GM12891 (cell line): ENCODE data around the gene NYAP2.

ENCODE experiments used
- DNase-seq: peaks from one replicate; pipeline ENCODE4 v3.0.0; 2011; ENCODE audit warnings: low spot score; ENCODE audit not compliant: insufficient read length
- FAIRE-seq: peaks from 2 replicates; lab custom pipeline; 2011; peaks lifted over from hg19 to GRCh38; lab: Jason Lieb, UNC
- PAX5 ChIP-seq: IDR thresholded peaks from 2 replicates; pipeline ENCODE4 v1.6.1; 2011; ENCODE audit warnings: low read length, moderate library complexity, mild to moderate bottlenecking; ENCODE audit not compliant: insufficient read depth, severe bottlenecking
- POLR2A ChIP-seq: IDR thresholded peaks from 2 replicates; pipeline ENCODE4 v1.6.1; 2011; ENCODE audit warnings: low read depth, low read length, control low read depth
- POLR2AphosphoS5 ChIP-seq: IDR thresholded peaks from 2 replicates; pipeline ENCODE4 v1.6.1; 2011; ENCODE audit warnings: low read depth, low read length, control low read depth
- POU2F2 ChIP-seq: IDR thresholded peaks from 2 replicates; pipeline ENCODE4 v1.6.1; 2011; ENCODE audit warnings: low read depth, mild to moderate bottlenecking, control low read depth, low read length, moderate library complexity
- SPI1 ChIP-seq: IDR thresholded peaks from 2 replicates; pipeline ENCODE4 v1.6.1; 2011; ENCODE audit warnings: low read depth, low read length, control low read depth
- TAF1 ChIP-seq: IDR thresholded peaks from 2 replicates; pipeline ENCODE4 v1.6.1; 2011; ENCODE audit warnings: low read depth, low read length, control low read depth

The NYAP2 gene

GRCh38 chr2:225649274-225649673 is 249.8 kb downstream of the NYAP2 start:
- DNase-seq = no peak
- no peak for TF ChIP-seq POLR2A
- no peak for TF ChIP-seq TAF1
- TF ChIP-seq POU2F2 = no peak
- no peak for TF ChIP-seq POLR2AphosphoS5
- no peak for FAIRE-seq

DNA sequence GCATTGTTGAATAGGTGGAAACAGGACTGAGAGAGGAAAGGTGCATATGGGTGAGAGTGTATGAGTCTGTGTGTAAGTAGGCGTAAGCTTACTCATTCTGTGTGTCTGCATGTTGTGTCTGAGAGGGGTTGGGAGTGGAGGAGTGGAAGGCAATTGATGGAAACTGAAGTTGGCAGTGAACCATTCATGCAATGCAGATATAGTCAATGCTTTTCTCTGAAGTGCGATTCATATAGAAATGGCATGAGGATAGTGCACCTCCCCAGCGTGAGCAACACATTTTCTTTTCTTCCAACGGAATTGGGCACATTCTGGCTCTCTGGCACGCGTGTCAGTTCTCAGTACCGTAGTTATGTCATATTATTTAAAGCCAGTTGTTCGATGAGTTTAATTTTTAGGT is 250.5 kb downstream of the NYAP2 start:
- DNase-seq (no peak), FAIRE-seq (no peak)
- TF ChIP-seq POLR2AphosphoS5 = no peak
- TF ChIP-seq TAF1 = no peak
- TF ChIP-seq POU2F2 = no peak
- no peak for TF ChIP-seq PAX5
- TF ChIP-seq SPI1 = no peak
- TF ChIP-seq POLR2A = no peak

DNA sequence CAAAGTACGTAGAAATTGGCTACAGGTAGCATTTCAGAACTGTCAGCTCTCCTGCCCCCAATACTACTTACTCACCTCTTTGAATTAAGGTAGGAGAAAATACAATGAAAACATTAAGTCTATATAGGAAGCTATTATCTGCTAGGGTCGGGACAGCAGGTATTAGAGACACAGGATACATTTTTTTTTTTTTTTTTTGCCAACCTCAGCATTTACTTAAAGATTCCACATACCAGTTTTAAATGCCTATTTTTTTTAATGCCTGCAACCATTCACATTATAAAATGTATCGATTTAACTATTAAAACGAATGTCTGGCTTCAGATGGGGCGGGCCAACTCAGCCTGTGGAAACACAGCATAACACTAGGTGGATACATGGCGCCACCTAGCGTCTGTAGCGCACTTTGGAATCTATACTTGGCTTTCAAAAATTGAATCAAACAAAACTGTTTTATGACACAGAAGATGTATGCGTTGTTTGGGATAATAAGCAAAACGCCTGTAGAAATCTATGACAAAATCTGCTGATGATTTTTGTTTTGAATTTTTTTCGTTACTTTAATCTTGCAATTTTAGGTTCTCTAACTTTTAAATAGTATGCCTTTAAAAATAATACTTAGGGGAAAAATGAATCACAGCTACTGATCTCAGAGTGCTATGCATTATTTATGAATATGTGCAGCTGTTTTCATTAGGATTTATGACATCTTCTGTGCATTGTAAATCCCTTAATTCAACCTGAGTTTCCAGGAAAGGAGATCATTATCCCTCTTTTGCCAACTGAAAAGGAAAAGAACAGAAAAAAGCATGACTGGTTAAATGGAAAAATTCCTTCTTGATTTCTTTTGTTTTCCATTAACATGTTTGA is 261.0 kb downstream of the NYAP2 start:
- TF ChIP-seq POLR2AphosphoS5 (no peak), POLR2A (no peak), TAF1 (no peak), PAX5 (no peak), POU2F2 (no peak), SPI1 (no peak)
- FAIRE-seq = peak; percentile 71

DNA sequence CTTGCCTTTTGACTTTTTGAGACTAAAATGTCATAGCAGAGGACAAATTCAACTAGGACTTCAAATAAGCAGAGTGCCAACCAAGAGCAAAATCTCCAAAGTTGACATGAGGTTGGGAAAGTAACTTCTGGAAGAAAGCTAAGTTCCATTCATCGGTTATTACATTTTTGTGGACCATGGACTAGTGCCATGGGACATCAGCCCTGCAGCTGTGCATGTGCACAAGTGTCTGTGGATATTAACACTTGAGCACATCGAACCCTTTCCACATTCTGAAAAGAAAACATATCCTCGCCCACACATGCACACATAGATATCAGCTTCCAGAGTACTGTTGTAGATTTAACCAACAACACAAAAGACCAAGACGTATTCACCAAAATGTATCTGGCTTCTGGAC is 262.6 kb downstream of the NYAP2 start:
- no peak for DNase-seq
- FAIRE-seq = no peak
- no peak for TF ChIP-seq TAF1
- no peak for TF ChIP-seq SPI1
- TF ChIP-seq PAX5 = no peak
- no peak for TF ChIP-seq POLR2AphosphoS5
- TF ChIP-seq POLR2A = no peak
- TF ChIP-seq POU2F2 = no peak

More for the DNA sequence above, 261.0 kb downstream of the NYAP2 start:
- DNase-seq = peak; percentile 14

GRCh38 chr2:225667445-225667844 is 267.9 kb downstream of the NYAP2 start:
- TF ChIP-seq TAF1 = no peak
- TF ChIP-seq POU2F2 = no peak
- no peak for TF ChIP-seq POLR2A
- TF ChIP-seq POLR2AphosphoS5 = no peak
- TF ChIP-seq PAX5 = no peak
- TF ChIP-seq SPI1 = no peak
- FAIRE-seq (no peak), DNase-seq (no peak)

DNA sequence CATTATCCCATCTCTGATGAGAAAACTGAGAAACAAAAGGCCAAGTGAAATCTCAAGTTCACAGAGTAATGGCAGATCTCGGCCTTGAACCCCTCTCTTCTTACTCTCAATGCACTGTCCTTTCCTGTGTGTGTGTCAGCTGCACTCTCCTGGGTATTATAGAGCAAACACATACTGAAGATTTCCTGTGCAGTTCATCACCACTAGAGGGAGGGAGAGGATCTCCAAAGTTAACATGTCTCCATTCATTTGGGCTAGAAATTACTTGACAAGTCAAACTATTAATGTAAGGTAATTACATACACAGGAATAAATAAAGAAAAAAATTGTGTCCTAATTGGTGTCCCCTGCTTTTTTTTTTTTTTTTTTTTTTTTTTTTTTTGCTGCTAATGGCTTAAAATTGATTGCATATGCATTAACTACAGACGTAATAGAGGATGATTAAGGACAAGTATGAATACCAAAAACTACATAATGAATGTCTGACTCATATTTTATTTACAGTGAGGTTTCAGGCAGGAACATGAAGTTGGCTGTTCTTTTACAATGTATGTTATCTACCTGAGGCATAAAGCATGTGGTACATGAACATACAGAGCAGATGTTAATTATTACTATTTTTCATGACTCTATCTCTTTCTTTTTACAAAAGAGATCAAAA is 269.2 kb downstream of the NYAP2 start:
- TF ChIP-seq POLR2AphosphoS5 (no peak), POU2F2 (no peak), TAF1 (no peak), PAX5 (no peak), SPI1 (no peak), POLR2A (no peak)
- DNase-seq (peak; percentile 25), FAIRE-seq (peak; percentile 74)

GRCh38 chr2:225670111-225670974 is 270.8 kb downstream of the NYAP2 start:
- FAIRE-seq = no peak
- TF ChIP-seq SPI1 (no peak), PAX5 (no peak), TAF1 (no peak), POLR2A (no peak), POU2F2 (no peak), POLR2AphosphoS5 (no peak)
- no peak for DNase-seq

DNA sequence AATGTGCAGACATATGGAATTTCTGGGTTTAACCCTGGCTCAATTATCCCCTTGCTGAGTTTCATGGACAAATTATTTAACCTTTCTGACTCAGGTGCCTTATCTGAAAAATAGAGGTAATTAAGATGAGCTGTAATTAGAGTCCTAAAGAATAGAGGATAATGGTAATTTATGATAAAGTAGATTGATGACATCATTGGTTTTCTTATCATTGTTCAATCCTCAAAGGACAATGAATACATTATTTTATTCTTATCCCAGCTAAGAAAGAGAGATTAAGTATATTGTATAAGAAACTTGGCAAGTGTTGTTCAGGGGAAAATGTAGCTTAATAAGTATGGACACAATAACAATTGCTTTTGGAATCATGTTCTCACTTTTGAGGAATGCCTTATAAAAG is 279.3 kb downstream of the NYAP2 start:
- no peak for DNase-seq
- TF ChIP-seq SPI1 = no peak
- TF ChIP-seq POLR2A = no peak
- TF ChIP-seq POU2F2 = no peak
- no peak for TF ChIP-seq TAF1
- no peak for TF ChIP-seq POLR2AphosphoS5
- no peak for TF ChIP-seq PAX5
- no peak for FAIRE-seq

DNA sequence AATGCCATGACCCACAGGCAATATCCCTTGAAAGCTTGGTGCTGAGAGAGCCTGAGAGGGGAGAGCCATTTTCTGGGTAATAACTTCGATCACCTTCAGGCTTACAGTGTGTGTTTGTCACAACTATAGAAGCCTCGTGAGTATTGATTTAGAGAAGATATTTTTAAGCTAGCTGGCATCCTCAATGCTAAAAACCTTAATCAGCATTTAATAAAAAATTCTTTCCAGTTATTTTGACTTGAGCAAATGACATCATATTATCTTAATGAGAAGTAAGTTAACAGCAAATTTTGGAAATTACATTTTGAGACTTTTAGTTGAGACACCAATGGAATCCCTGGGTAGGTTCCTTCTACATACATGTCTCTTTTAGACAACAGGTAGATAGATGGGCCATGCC is 283.7 kb downstream of the NYAP2 start:
- TF ChIP-seq POLR2A (no peak), POLR2AphosphoS5 (no peak), POU2F2 (no peak), PAX5 (no peak), TAF1 (no peak), SPI1 (no peak)
- FAIRE-seq (no peak), DNase-seq (no peak)

DNA sequence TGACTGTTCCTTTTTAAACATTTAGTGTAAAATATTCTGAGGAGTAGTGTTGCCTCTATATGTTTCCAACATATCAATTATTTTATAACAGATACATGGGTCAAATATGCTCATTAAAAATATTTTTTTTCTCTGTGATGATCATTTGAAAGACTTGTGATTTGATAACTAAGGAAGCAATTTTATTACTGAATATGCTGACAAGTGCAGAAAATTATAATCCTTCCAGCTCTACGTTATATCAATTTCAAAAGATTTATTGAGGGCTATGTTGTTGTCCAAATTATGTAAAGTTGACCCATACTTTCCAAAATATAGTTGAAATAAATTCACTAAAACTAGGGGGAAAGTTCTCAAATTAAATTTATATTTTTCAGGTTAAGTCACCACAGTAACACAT is 290.6 kb downstream of the NYAP2 start:
- FAIRE-seq (no peak), DNase-seq (no peak)
- TF ChIP-seq TAF1 = no peak
- no peak for TF ChIP-seq POLR2AphosphoS5
- TF ChIP-seq POLR2A = no peak
- TF ChIP-seq PAX5 = no peak
- TF ChIP-seq POU2F2 = no peak
- no peak for TF ChIP-seq SPI1
